T47D (cell line): ENCODE measurements around the gene CHADL.
A peak's percentile ranks its signal among the peaks of the same experiment; 100 is the strongest.
"Not testable (repeated sequence)": the region's sequence is repeated elsewhere in the genome, so short reads cannot be mapped to it uniquely, and the experiment has no call there.

Source experiments
- DNase-seq, 2 experiments: peaks; one replicate each; pipeline versions ENCODE4 v3.0.0 to v3.0.0-alpha.2; 2011 to 2012; ENCODE audit warnings: low read depth in 1 of 2, low spot score in 1 of 2
- JUND ChIP-seq: IDR thresholded peaks from 2 replicates; pipeline ENCODE4 v1.6.1; 2012; ENCODE audit warnings: low read depth
- in situ Hi-C: cut with HindIII; loops from 2 replicates; pipeline ENCODE4 v1.10.0; 2016; ENCODE audit warnings: low sequenced_read_pairs, low pct_unique_long_range_greater_than_20kb

The CHADL gene

DNA sequence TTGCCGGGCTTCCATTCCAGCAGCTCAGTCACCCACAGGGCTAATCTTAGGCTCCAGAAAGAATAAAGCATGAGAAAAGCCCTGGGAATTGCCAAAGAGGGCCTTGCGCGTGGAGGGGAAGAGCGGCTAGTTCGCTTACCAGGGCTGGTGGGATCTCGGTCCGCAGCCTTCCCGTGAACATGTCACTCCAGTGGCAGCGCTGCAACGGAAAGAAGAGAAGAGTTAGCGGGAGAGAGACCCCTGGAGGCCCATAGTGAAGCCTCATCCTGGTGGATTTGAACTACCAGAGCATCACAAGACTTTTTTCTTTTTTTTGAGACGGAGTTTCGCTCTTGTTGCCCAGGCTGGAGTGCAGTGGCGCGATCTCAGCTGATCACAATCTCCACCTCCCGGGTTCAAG is 27.2 kb upstream of the CHADL start:
- no peak for DNase-seq
- in situ Hi-C loops: no loop called here
- TF ChIP-seq JUND: no peak

GRCh38 chr22:41264408-41264941 is 23.7 kb upstream of the CHADL start:
- in situ Hi-C loops: no loop called here
- TF ChIP-seq JUND: no peak
- no peak for DNase-seq

- no peak for DNase-seq
- no peak for TF ChIP-seq JUND
Measured at GRCh38 chr22:41263704-41264103, 23.0 kb upstream of the CHADL start.

GRCh38 chr22:41262250-41262765 is 21.6 kb upstream of the CHADL start:
- no peak for TF ChIP-seq JUND
- DNase-seq: no peak
- in situ Hi-C loops: no loop called here

More at GRCh38 chr22:41263704-41264103, 23.0 kb upstream of the CHADL start:
- in situ Hi-C loops: no loop called here

DNA sequence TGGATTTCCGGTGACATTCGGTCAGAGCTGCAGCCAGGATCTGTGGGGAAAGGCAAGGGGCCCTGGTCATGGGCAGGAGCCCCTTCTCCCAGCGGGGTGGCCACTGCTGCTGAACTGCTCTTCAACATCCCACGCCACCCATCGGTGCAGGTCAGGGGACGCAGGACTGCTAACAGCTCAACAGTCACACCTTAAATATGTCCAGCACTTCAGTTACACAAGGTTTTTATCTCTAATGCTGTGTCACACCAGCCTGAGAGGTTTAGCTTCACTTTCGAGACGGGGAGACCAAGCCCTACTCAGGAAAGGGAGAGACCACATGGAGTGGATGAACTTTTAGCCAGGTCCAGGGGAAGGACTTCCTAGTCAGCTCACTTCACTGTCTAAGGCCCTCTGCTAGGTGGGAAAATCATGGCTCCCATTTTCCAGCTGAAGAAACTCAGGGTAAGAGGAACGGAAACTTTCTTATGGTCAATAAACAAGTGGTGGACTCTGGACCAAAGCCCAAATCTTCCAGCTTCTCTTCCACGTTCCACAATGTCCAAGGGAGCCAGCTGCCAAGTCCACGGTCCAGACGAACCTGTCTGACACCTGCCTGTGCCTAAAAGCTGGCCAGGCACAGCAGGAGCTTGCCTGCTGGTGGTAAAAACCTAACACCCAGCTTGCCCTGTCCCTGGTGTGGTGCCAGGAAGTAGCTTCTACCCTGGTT is 21.0 kb upstream of the CHADL start:
- in situ Hi-C loops: no loop called here
- no peak for TF ChIP-seq JUND
- peak; percentile 52 to 88 for DNase-seq

DNA sequence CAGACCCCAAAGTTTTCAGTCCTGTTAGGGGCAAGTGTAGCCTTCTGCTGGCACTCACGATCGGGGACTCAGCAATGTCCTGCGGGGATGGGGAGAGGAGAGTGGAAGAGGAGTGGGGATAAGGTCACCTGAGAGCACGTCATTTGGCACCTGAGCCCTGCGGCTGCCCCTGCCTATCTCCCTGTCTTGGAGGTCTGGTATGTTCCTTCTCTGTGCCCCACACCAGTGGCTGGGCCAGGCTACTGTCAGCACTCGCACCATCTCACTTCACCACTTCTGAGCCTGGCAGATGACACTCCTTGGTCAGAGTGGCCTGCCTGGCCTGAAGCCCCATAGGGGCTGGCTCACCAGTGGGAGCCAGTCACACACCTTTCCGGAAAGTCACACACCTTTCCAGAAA is 20.1 kb upstream of the CHADL start:
- in situ Hi-C loops: no loop called here
- TF ChIP-seq JUND: no peak
- DNase-seq: no peak

- DNase-seq, in situ Hi-C loops: not testable (repeated sequence)
Measured at GRCh38 chr22:41259756-41260155, 19.0 kb upstream of the CHADL start.

- in situ Hi-C loops: no loop called here
- no peak for TF ChIP-seq JUND
- no peak for DNase-seq
Measured at GRCh38 chr22:41257696-41258095, 17.0 kb upstream of the CHADL start.

DNA sequence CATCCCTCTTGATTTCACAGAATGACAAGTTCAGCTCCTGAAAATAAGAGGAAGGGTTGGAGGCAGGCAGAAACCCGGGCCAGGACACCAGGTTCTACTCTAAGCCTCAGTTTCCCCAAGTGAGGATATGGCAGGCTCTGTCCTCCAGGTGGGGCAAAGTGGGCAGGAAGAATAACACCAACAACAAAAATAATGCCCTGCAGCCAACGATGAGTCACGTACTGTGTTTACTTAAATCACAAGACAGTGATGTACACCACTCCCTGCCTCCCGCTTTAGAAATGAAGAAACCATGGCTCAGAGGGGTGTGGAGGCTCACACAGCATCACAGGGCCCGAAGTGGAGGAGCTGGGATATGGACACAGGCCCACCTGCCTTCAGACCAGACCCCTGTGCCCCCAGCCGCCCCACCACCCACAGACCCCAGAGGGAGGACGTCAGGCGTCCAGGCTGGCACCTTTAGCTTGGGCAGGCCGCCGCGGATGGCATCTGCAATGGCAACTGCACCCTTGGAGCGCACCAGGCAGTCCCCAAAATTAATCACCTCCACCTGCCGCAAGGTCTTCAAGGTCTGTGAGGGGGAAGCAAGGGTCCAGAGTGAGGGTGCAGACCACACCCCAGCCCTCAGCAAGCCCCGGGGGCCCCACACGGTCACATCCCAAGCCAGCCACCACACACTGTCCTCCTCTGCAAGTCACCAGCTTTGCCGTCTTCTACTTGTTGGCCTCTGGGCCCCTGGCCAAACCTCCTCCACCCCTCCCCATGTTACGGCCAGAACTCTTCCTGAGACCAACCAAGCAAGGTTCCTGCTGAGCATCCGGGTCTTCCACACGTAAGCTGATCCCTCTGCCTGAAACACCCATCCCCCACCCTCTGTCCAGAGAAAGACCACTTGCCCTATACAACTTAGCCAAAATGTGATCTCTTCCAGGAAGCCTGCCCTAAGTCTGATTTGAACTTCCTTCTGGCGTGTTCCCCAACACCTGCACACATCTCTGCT is 15.8 kb upstream of the CHADL start:
- in situ Hi-C loops: no loop called here
- peak in 1 of 2 experiments; percentile 58 for DNase-seq

GRCh38 chr22:41254230-41254629 is 13.5 kb upstream of the CHADL start:
- in situ Hi-C loops: no loop called here
- TF ChIP-seq JUND: no peak
- DNase-seq: no peak

More for the DNA sequence above, 15.8 kb upstream of the CHADL start:
- TF ChIP-seq JUND: no peak

DNA sequence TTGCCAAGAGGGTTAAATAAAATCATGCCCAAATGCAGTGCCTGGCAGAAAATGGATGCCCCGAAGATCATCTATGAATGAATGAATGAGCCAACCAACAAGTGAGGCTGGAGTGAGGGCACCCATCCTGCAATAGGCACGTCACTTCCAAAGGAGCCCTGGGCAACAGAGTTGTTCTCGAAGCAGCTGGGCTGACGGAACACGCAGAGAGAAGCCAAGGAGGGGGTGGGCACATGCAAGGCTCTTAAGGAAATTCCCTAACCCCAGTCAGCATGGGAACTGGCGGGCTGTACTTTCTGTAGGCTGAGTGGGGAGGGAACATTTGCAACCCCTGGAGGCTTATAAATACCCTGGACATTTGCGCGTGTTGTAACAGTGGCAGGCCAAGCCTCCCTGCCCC is 11.6 kb upstream of the CHADL start:
- no peak for TF ChIP-seq JUND
- in situ Hi-C loops: no loop called here
- no peak for DNase-seq

- in situ Hi-C loops: no loop called here
- no peak for DNase-seq
Measured at GRCh38 chr22:41250127-41250526, 9.4 kb upstream of the CHADL start.

More at GRCh38 chr22:41250127-41250526, 9.4 kb upstream of the CHADL start:
- no peak for TF ChIP-seq JUND
